HepG2 (cell line): ENCODE results near the gene TBC1D16. TPM values are rescaled to one million over a fixed set of nuclear protein-coding genes. Genes with fewer than 3 reads are reported as not detected.

Experiments used
- ARNT ChIP-seq: fragments of 450-650 bp; IDR thresholded peaks from 2 replicates; pipeline ENCODE4 v1.6.1; 2017
- DBP ChIP-seq: sonication (generic); formaldehyde crosslinking; IDR thresholded peaks from 2 replicates; pipeline ENCODE4 v1.4.0; 2020; ENCODE audit warnings: missing genetic modification reagents; ENCODE audit errors: not compliant biosample characterization
- FOSL2 ChIP-seq: sonication (generic); formaldehyde crosslinking; IDR thresholded peaks from 2 replicates; pipeline ENCODE4 v1.4.0; 2020; ENCODE audit warnings: missing genetic modification reagents
- GPBP1L1 ChIP-seq: sonication (generic); formaldehyde crosslinking; IDR thresholded peaks from 2 replicates; pipeline ENCODE4 v1.5.0; 2020; ENCODE audit warnings: mild to moderate bottlenecking, missing genetic modification reagents
- HMGXB3 ChIP-seq: sonication (generic); formaldehyde crosslinking; IDR thresholded peaks from 2 replicates; pipeline ENCODE4 v1.4.0; 2020; ENCODE audit warnings: missing genetic modification reagents, borderline replicate concordance
- IRF9 ChIP-seq: sonication (generic); formaldehyde crosslinking; IDR thresholded peaks from 2 replicates; pipeline ENCODE4 v1.8.0; 2022; ENCODE audit warnings: missing genetic modification reagents, mild to moderate bottlenecking, borderline replicate concordance
- MIXL1 ChIP-seq: IDR thresholded peaks from 2 replicates; pipeline ENCODE4 v1.6.1; 2016
- PAXIP1 ChIP-seq: sonication (generic); formaldehyde crosslinking; conservative IDR thresholded peaks from 2 replicates; pipeline ENCODE4 v1.4.0; 2020; ENCODE audit warnings: mild to moderate bottlenecking, missing genetic modification reagents, moderate library complexity
- PCBP1 ChIP-seq: fragments of 200-400 bp; formaldehyde crosslinking; IDR thresholded peaks from 2 replicates; pipeline ENCODE4 v1.6.1; 2017; ENCODE audit warnings: mild to moderate bottlenecking, low read depth, low read length, borderline replicate concordance
- SYNCRIP ChIP-seq: fragments of 200-400 bp; formaldehyde crosslinking; IDR thresholded peaks from 2 replicates; pipeline ENCODE4 v1.6.1; 2018; ENCODE audit warnings: mild to moderate bottlenecking, low read depth, low read length; ENCODE audit not compliant: insufficient read depth
- TFE3 ChIP-seq: IDR thresholded peaks from 2 replicates; pipeline ENCODE4 v1.6.1; 2016
- TMF1 ChIP-seq: sonication (generic); formaldehyde crosslinking; IDR thresholded peaks from 2 replicates; pipeline ENCODE4 v1.8.1; 2022; ENCODE audit warnings: low read depth, missing genetic modification reagents
- ZNF570 ChIP-seq: sonication (generic); formaldehyde crosslinking; IDR thresholded peaks from 2 replicates; pipeline ENCODE4 v1.4.0; 2020; ENCODE audit warnings: mild to moderate bottlenecking, missing genetic modification reagents, borderline replicate concordance
- ZNF747 ChIP-seq: sonication (generic); formaldehyde crosslinking; IDR thresholded peaks from 2 replicates; pipeline ENCODE4 v1.8.1; 2023; ENCODE audit warnings: missing genetic modification reagents, mild to moderate bottlenecking, borderline replicate concordance
- ZNF792 ChIP-seq: IDR thresholded peaks from 2 replicates; pipeline ENCODE4 v1.6.1; 2016
- polyA plus RNA-seq, 8 experiments: library from polyadenylated mRNA; depleted of rRNA in 3 of 8; stranded (reverse) in 7 of 8; unstranded in 1 of 8; fragments of >200 nt; fragmentation: Illumina TruSeq in 4 of 8; extraction: Trizol in 4 of 8; gene quantifications; 2 replicates each; pipeline versions ENCODE4 v1.2.1 to v1.2.3, GENCODE V29; 2011 to 2016; ENCODE audit warnings: low read depth in 4 of 8, missing spikeins in 1 of 8, mixed read lengths in 1 of 8; ENCODE audit not compliant: insufficient read depth in 1 of 8
- total RNA-seq, 5 experiments: library from RNA; depleted of rRNA; stranded (reverse); fragments of >200 nt; fragmentation: Illumina TruSeq; extraction: Trizol; gene quantifications; 2 replicates each; pipeline ENCODE4 v1.2.3, GENCODE V29; 2016; ENCODE audit warnings: low read depth in 1 of 5

TBC1D16 gene
- total and polyA plus RNA-seq, 2 of the 13 experiments (the other 11 are each of a cell fraction or from before 2014, with no cell fraction given) = 14.9 to 24.9 TPM

GRCh38 chr17:79986411-79987186 is 49.1 kb downstream of the TBC1D16 start (continued):
- TF ChIP-seq GPBP1L1 (CRISPR knock-in tag) (no peak), ZNF570 (CRISPR knock-in tag) (no peak), HMGXB3 (CRISPR knock-in tag) (peak; percentile 6; the same call in 1 of the 2 replicates), TMF1 (CRISPR knock-in tag) (0 out of 2 replicates have a peak, but pooled peaks have one; percentile 41), ZNF747 (CRISPR knock-in tag) (peak; percentile 80; the same call in 1 of the 2 replicates), DBP (peak; percentile 4), ZNF792 (CRISPR knock-in tag) (peak; percentile 91; the same call in 1 of the 2 replicates), PCBP1 (no peak), FOSL2 (peak; percentile 77), SYNCRIP (no peak), IRF9 (CRISPR knock-in tag) (peak; percentile 83), TFE3 (peak; percentile 92), MIXL1 (peak; percentile 48; the same call in 1 of the 2 replicates), PAXIP1 (CRISPR knock-in tag) (peak; percentile 93), ARNT (no peak)
